Astrocyte (in vitro differentiated cells and primary cell): Measurements from ENCODE around the gene ABCG2. TPM values are rescaled to one million over a fixed set of nuclear protein-coding genes. Genes with fewer than 3 reads are reported as not detected.

Experiments
- DNase-seq: peaks from one replicate; pipeline ENCODE4 v3.0.0-alpha.2; 2010; ENCODE audit warnings: low read depth
- FAIRE-seq: peaks from 2 replicates; lab custom pipeline; 2011; peaks lifted over from hg19 to GRCh38; lab: Jason Lieb, UNC
- H2AFZ ChIP-seq: 2 replicates; pipeline ENCODE4 v1.6.0; 2012; ENCODE audit warnings: low read depth, low read length, inconsistent platforms
- H3K27ac ChIP-seq: 2 replicates; pipeline ENCODE4 v1.5.1; 2011; ENCODE audit warnings: low read depth, low read length, inconsistent platforms
- H3K27me3 ChIP-seq: 2 replicates; pipeline ENCODE4 v1.6.0; 2011; ENCODE audit warnings: low read length, inconsistent platforms; ENCODE audit not compliant: insufficient read depth
- H3K36me3 ChIP-seq: 2 replicates; pipeline ENCODE4 v1.5.1; 2011; ENCODE audit warnings: low read length, inconsistent platforms; ENCODE audit not compliant: insufficient read depth
- H3K4me1 ChIP-seq: 2 replicates; pipeline ENCODE4 v1.5.1; 2011; ENCODE audit warnings: low read length, inconsistent platforms; ENCODE audit not compliant: insufficient read depth
- H3K4me2 ChIP-seq: 2 replicates; pipeline ENCODE4 v1.6.0; 2012; ENCODE audit warnings: low read length, inconsistent platforms
- H3K4me3 ChIP-seq: 2 replicates; pipeline ENCODE4 v1.5.1; 2011; ENCODE audit warnings: low read depth, mild to moderate bottlenecking, low read length, inconsistent platforms; ENCODE audit not compliant: insufficient read depth
- H3K79me2 ChIP-seq: 2 replicates; pipeline ENCODE4 v1.6.0; 2012; ENCODE audit warnings: mild to moderate bottlenecking, low read length, inconsistent platforms; ENCODE audit not compliant: insufficient read depth
- H3K9ac ChIP-seq: 2 replicates; pipeline ENCODE4 v1.6.0; 2012; ENCODE audit warnings: mild to moderate bottlenecking, low read length, inconsistent platforms
- H3K9me3 ChIP-seq: 2 replicates; pipeline ENCODE4 v1.5.1; 2012; ENCODE audit warnings: low read depth, mild to moderate bottlenecking, low read length, inconsistent platforms; ENCODE audit not compliant: insufficient read depth
- H4K20me1 ChIP-seq: 2 replicates; pipeline ENCODE4 v1.6.0; 2012; ENCODE audit warnings: low read length, inconsistent platforms; ENCODE audit not compliant: insufficient read depth
- H3K27ac Mint-ChIP-seq: one replicate; pipeline ENCODE4 v1.8.0; 2021; ENCODE audit warnings: mild to moderate bottlenecking, mixed read lengths; ENCODE audit not compliant: unreplicated experiment
- H3K27me3 Mint-ChIP-seq: one replicate; pipeline ENCODE4 v1.8.0; 2021; ENCODE audit warnings: low read depth, mixed read lengths; ENCODE audit not compliant: unreplicated experiment
- H3K36me3 Mint-ChIP-seq: one replicate; pipeline ENCODE4 v1.8.0; 2021; ENCODE audit warnings: low read depth, mixed read lengths; ENCODE audit not compliant: unreplicated experiment
- H3K4me1 Mint-ChIP-seq: one replicate; pipeline ENCODE4 v1.8.0; 2021; ENCODE audit warnings: low read depth, mixed read lengths; ENCODE audit not compliant: unreplicated experiment
- H3K4me3 Mint-ChIP-seq: one replicate; pipeline ENCODE4 v1.8.0; 2021; ENCODE audit warnings: mild to moderate bottlenecking, moderate library complexity, mixed read lengths; ENCODE audit not compliant: unreplicated experiment
- H3K9me3 Mint-ChIP-seq: one replicate; pipeline ENCODE4 v1.8.0; 2021; ENCODE audit warnings: mild to moderate bottlenecking, mixed read lengths; ENCODE audit not compliant: unreplicated experiment
- CTCF ChIP-seq: IDR thresholded peaks from 2 replicates; pipeline ENCODE4 v1.5.1; 2011; ENCODE audit warnings: low read depth, mild to moderate bottlenecking, inconsistent platforms, low read length, moderate library complexity; ENCODE audit not compliant: insufficient read depth
- EZH2 ChIP-seq: IDR thresholded peaks from 2 replicates; pipeline ENCODE4 v1.6.1; 2012; ENCODE audit warnings: mild to moderate bottlenecking, low read length, inconsistent platforms; ENCODE audit not compliant: insufficient read depth
- total RNA-seq: library from RNA; stranded (reverse); gene quantifications from 2 replicates; pipeline ENCODE4 v1.2.1, GENCODE V29; 2021

ABCG2 gene
- total RNA-seq, 1 donor from 2014 or later: 2.5 TPM

GRCh38 chr4:88107406-88108107 lies 50.9 kb downstream of the ABCG2 start:
- no peak overlapping the region for H2AFZ ChIP-seq
- no peak overlapping the region for H3K4me3 Mint-ChIP-seq

GRCh38 chr4:88106205-88106604 lies 52.2 kb downstream of the ABCG2 start:
- Mint-ChIP-seq H3K9me3 (peaks cover 1% of the 10 kb centered on the region), H3K27ac (no peak overlapping the region), H3K4me1 (peaks cover 3% of the 10 kb centered on the region), H3K36me3 (no peaks in the 10 kb centered on the region), H3K4me3 (no peak overlapping the region), H3K27me3 (peaks cover 2% of the 10 kb centered on the region)
- Histone ChIP-seq H4K20me1 (no peaks in the 10 kb centered on the region), H3K27ac (no peak overlapping the region), H3K27me3 (no peaks in the 10 kb centered on the region), H3K79me2 (no peaks in the 10 kb centered on the region), H3K9ac (no peak overlapping the region), H2AFZ (no peak overlapping the region), H3K9me3 (no peaks in the 10 kb centered on the region), H3K36me3 (no peaks in the 10 kb centered on the region), H3K4me3 (no peak overlapping the region), H3K4me1 (peaks cover 11% of the 10 kb centered on the region), H3K4me2 (peak overlapping the region; percentile 31)
- DNase-seq (peak; percentile 49), FAIRE-seq (no peak)
- TF ChIP-seq EZH2 (no peak), CTCF (no peak)

More at GRCh38 chr4:88107406-88108107, 50.9 kb downstream of the ABCG2 start:
- Histone ChIP-seq H3K27ac (no peak overlapping the region), H3K9me3 (no peaks in the 10 kb centered on the region), H3K27me3 (no peaks in the 10 kb centered on the region), H3K4me1 (peaks cover 11% of the 10 kb centered on the region), H4K20me1 (no peaks in the 10 kb centered on the region), H3K4me3 (no peak overlapping the region), H3K36me3 (no peaks in the 10 kb centered on the region), H3K4me2 (no peak overlapping the region), H3K79me2 (no peaks in the 10 kb centered on the region), H3K9ac (no peak overlapping the region)
- H3K4me1 Mint-ChIP-seq: peaks cover 3% of the 10 kb centered on the region
- no peaks in the 10 kb centered on the region for H3K9me3 Mint-ChIP-seq
- H3K27ac Mint-ChIP-seq: no peak overlapping the region
- no peaks in the 10 kb centered on the region for H3K27me3 Mint-ChIP-seq
- DNase-seq (peak; percentile 4), FAIRE-seq (no peak)
- no peaks in the 10 kb centered on the region for H3K36me3 Mint-ChIP-seq
- TF ChIP-seq CTCF (no peak), EZH2 (no peak)

DNA sequence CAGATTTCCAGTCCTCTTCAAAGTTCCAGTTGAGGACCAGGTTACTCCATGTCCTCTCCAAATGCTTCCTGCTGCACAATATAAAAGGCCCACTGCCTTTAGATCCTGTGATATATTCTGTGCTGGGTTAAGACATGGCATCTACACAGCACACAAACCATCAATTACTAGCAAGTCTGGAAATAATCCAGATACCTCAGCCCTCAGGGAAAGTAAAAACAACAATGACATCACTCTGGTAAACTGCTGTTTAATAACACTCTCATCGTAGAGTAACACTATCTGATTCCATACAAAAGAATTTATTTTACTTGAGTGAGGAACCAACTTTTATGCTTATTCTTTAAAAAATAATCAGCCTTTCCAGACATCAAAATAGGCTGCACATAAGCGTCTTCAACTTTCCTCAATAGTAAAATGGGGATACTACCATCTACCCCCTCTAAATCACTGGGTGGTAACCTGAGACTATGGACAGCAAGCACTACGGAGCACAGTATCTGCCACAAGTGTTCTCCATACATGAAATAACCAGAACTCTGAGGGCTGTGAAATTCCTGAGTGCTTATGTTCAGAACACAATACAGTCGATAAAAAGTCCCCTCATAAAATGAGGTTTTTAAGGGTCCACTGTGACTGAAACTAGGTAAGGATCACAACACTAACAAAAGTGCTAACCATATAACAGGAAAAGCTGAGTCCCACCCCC lies 53.4 kb downstream of the ABCG2 start:
- Histone ChIP-seq H3K36me3 (no peaks in the 10 kb centered on the region), H3K4me1 (peaks cover 11% of the 10 kb centered on the region), H4K20me1 (no peaks in the 10 kb centered on the region), H2AFZ (no peak overlapping the region), H3K9ac (peak overlapping the region; percentile 37), H3K4me2 (peak overlapping the region; percentile 71), H3K79me2 (no peaks in the 10 kb centered on the region), H3K9me3 (no peaks in the 10 kb centered on the region), H3K4me3 (no peak overlapping the region), H3K27ac (peak overlapping the region; percentile 66), H3K27me3 (no peaks in the 10 kb centered on the region)
- no peak overlapping the region for H3K27ac Mint-ChIP-seq
- H3K36me3 Mint-ChIP-seq: no peaks in the 10 kb centered on the region
- H3K4me3 Mint-ChIP-seq: no peak overlapping the region
- TF ChIP-seq CTCF (no peak), EZH2 (no peak)
- H3K9me3 Mint-ChIP-seq: peaks cover 1% of the 10 kb centered on the region
- peaks cover 2% of the 10 kb centered on the region for H3K27me3 Mint-ChIP-seq
- H3K4me1 Mint-ChIP-seq: peaks cover 3% of the 10 kb centered on the region
- FAIRE-seq: peak; percentile 83
- DNase-seq: peak; percentile 78
